Right lobe of liver (tissue), 6 donors: ENCODE results near the gene DIS3L2. TPM values are rescaled to one million over a fixed set of nuclear protein-coding genes. Genes with fewer than 3 reads are reported as not detected.
"Not testable (repeated sequence)": the region's sequence is repeated elsewhere in the genome, so short reads cannot be mapped to it uniquely, and the experiment has no call there.

ENCODE experiments used
- ATAC-seq, 4 donors: fragments of 200-7000 bp; cut with Tn5 transposase; one replicate each; pipeline ENCODE4 v1.9.1; 2020; ENCODE audit warnings: mild to moderate bottlenecking in 4 of 4, moderate library complexity in 4 of 4
- DNase-seq, 3 donors: peaks; one replicate each; pipeline ENCODE4 v3.0.0-alpha.2; 2020
- H3K27ac ChIP-seq, 3 donors: fragments of 200-600 bp; one replicate each; pipeline ENCODE4 v1.8.0; 2022
- H3K27me3 ChIP-seq, 2 donors: fragments of 200-600 bp; one replicate each; pipeline ENCODE4 v1.8.0; 2022
- H3K36me3 ChIP-seq, 4 donors: fragments of 200-600 bp; sonication (generic) in 1 of 4; one replicate each; pipeline versions ENCODE4 v1.5.1 to v1.8.0; 2017 to 2022; ENCODE audit warnings: control low read depth in 1 of 4
- H3K4me1 ChIP-seq, 4 donors: fragments of 200-600 bp; sonication (generic) in 1 of 4; one replicate each; pipeline versions ENCODE4 v1.5.1 to v1.8.0; 2017 to 2022; ENCODE audit warnings: control low read depth in 1 of 4
- H3K4me3 ChIP-seq, 3 donors: fragments of 200-600 bp; one replicate each; pipeline ENCODE4 v1.8.0; 2022
- H3K9me3 ChIP-seq, 4 donors: fragments of 200-600 bp; sonication (generic) in 1 of 4; one replicate each; pipeline versions ENCODE4 v1.5.1 to v1.8.0; 2017 to 2022; ENCODE audit warnings: control low read depth in 1 of 4
- CTCF ChIP-seq, 4 donors: fragments of 200-600 bp in 3 of 4; fragments of 450-650 bp in 1 of 4; IDR thresholded peaks; one replicate each; pipeline versions ENCODE4 v1.5.1 to v1.8.0; 2016 to 2022; ENCODE audit warnings: antibody characterized with exemption in 4 of 4, mild to moderate bottlenecking in 2 of 4
- POLR2A ChIP-seq: fragments of 450-650 bp; IDR thresholded peaks from one replicate; pipeline ENCODE4 v1.6.1; 2017; ENCODE audit warnings: antibody characterized with exemption, mild to moderate bottlenecking
- WGBS: methylation state at CpG from one replicate; pipeline ENCODE4 v1.1.6; 2018; ENCODE audit warnings: low coverage, low lambda C conversion rate; ENCODE audit not compliant: insufficient coverage; ENCODE audit errors: missing lambda C conversion rate; 5-methylcytosine and 5-hydroxymethylcytosine counted together
- intact Hi-C, 2 donors: fragments of 100-400 bp; cut with DNase I; formaldehyde crosslinking; loops; one replicate each; pipeline versions ENCODE4 v1.11.2 to v1.14.1; 2022
- total RNA-seq, 6 experiments: library from RNA; depleted of rRNA in 2 of 6; stranded (reverse); fragments of >200 nt in 2 of 6; fragmentation: NEBNext Ultra II Directional in 3 of 6; extraction: Animal tissue kit (Norgen Biotek cat#: 25700) in 3 of 6; gene quantifications; one replicate each; pipeline versions ENCODE4 v1.1.0 to v1.2.4, GENCODE V29; 2016 to 2023
- donor health status: DM: no; HTN: yes; CAD: no.
- donor health status: DM: no; HTN: no; CAD: no.
- donor health status: DM: no; HTN: no; CAD: no.
- donor health status: DM: no; HTN: yes; CAD: no.
- donor health status: DM: no; HTN: yes; CAD: no.

Gene DIS3L2
- total RNA-seq, 6 experiments from 2014 or later = 8.1 to 22.3 (median 16.7) TPM

GRCh38 chr2:232323328-232323650 lies 361.8 kb downstream of the DIS3L2 start:
- intact Hi-C loops = loop anchor here in 1 of 2 donors (10.0 kb wide), 1 partner anchor 398 kb away; the partner anchor contains the start of gene NPPC
- Histone ChIP-seq H3K36me3 (no peaks in the 10 kb centered on the region), H3K4me1 (peaks cover 0 to 4% (median 0%) of the 10 kb centered on the region in 4 donors), H3K27ac (no peak overlapping the region), H3K9me3 (no peaks in the 10 kb centered on the region), H3K4me3 (no peak overlapping the region), H3K27me3 (no peaks in the 10 kb centered on the region)
- TF ChIP-seq POLR2A = no peak
- TF ChIP-seq CTCF (IDR thresholded peaks at IDR 0.05) = no peak
- DNase-seq (peak in 1 of 3 donors; percentile 31), ATAC-seq (no peak)
- no CpG with 5 or more reads among the region's 4 CpGs for WGBS

DNA sequence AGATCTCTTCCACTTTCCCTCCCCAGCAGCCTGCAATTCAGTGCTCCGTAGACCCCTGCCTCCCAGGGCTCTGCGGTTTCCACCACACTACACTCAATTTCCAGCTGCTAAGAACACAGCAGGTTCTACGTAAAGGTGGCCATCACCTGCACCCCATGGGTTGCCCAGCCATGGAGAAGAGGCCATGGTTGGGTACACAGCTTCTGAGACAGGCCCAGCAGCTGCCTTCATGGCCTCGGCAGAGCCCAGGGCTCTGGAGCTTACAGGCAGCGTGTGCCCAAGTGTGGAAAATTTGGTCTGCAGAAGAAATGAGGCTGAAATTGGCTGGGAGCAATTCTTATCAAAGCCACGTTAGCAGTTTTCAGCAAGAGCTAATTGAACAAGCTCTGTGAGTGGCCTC lies 362.5 kb downstream of the DIS3L2 start:
- not testable (repeated sequence) for H3K4me1 ChIP-seq, H3K4me3 ChIP-seq, DNase-seq, H3K27me3 ChIP-seq, ATAC-seq, H3K36me3 ChIP-seq, H3K9me3 ChIP-seq, H3K27ac ChIP-seq
- intact Hi-C loops = loop anchor here in 1 of 2 donors (10.0 kb wide), 1 partner anchor 399 kb away; the partner anchor contains the start of gene NPPC
- 86% methylated on average over 1 of the region's 6 CpGs for WGBS

DNA sequence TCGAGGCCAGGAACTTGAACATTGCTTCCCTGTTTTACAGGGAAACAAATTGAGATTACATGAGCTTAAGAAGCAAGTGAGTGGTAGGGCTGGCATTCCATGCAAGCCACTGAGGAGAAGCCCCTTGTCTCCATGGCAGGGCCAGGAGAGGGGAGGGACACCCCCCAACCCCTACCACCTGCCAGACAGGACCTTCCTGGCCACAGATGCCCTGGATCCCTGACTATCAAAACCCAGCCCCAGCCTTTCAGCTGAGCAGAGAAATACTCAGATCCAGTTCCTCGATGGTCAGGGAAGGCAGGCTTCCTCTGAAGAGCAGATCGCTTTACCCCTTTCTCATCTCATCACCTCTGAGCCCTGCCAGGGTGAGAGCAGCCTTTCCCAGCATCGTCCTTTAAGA lies 363.3 kb downstream of the DIS3L2 start:
- intact Hi-C loops = loop anchor here (5.0 to 10.0 kb wide), 2 partner anchors 400 to 407 kb away; partner anchors contain the start of gene NPPC (in 1 of the 2)
- DNase-seq = no peak

DNA sequence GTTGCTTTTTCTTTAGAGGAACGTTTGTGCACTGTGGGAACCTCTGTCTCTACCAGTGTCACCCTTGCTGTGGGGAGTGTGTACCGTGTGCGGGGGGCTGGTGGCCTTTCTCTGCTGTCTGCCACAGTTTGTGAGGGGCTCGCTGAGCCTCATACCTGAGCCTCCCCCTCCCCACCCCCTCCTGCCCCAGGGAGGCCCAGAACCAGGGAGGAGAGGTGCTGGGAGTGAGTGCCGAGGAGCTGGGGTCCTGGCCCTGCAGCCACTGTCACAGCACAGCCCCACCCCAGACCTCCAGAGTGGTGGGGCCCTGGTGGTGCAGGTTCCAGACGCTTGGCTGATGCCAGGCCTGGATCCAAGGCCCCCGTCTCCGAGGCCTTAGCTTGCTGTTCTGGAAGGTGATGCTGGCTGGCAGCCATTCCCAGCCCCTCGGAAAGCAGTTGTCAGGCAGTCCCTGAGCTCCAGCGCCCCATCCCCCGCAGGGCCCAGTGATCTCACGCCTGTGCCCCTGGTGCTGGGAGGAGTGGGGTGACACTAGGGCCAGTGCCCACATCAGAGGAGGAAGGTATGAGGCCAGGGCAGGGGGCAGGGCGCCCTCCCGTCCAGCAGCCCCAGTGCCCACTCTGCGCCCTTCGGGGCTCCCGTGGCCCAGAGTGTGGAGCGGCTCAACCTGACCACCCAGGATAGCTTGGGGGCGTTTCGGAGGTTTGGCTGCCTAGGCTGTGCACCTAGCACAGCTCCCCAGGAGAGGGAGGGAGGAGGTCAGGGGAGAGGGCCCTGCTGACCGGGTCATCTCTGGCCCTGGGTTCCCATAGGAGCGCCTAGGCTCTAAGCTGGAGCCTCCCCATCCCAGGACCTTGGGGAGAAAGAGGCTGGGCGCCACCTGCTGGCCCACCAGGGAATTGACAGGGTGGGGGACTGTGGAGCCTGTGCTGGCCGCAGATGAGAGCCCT lies 364.1 kb downstream of the DIS3L2 start:
- intact Hi-C loops = loop anchor here (5.0 to 10.0 kb wide), 2 partner anchors 401 to 408 kb away; partner anchors contain the start of gene NPPC (in 1 of the 2)
- 78% methylated on average over 6 of the region's 24 CpGs for WGBS
- peaks cover 0 to under 1% (median 0%) of the 10 kb centered on the region in 4 donors for H3K4me1 ChIP-seq
- no peaks in the 10 kb centered on the region for H3K9me3 ChIP-seq
- ATAC-seq (peak; percentile 75 to 89 (median 86)), DNase-seq (peak; percentile 66 to 79 (median 74))
- no peaks in the 10 kb centered on the region for H3K27me3 ChIP-seq
- H3K27ac ChIP-seq = no peak overlapping the region
- no peak overlapping the region for H3K4me3 ChIP-seq
- no peaks in the 10 kb centered on the region for H3K36me3 ChIP-seq
- no peak for TF ChIP-seq POLR2A
- peak; percentile 50 to 71 (median 63) for TF ChIP-seq CTCF (IDR thresholded peaks at IDR 0.05)

More for the DNA sequence above, 363.3 kb downstream of the DIS3L2 start:
- Histone ChIP-seq H3K4me1 (peaks cover 0 to 4% (median 0%) of the 10 kb centered on the region in 4 donors), H3K36me3 (no peaks in the 10 kb centered on the region), H3K27ac (no peak overlapping the region), H3K27me3 (no peaks in the 10 kb centered on the region), H3K4me3 (no peak overlapping the region), H3K9me3 (no peaks in the 10 kb centered on the region)
- WGBS = 59% methylated on average over 3 of the region's 4 CpGs
- TF ChIP-seq POLR2A (no peak), CTCF (IDR thresholded peaks at IDR 0.05) (no peak)
- no peak for ATAC-seq
